ENCODE measurements around the gene RDH16. TPM values are rescaled to one million over a fixed set of nuclear protein-coding genes. Genes with fewer than 3 reads are reported as not detected.

The RDH16 gene
- total RNA-seq, 1 experiment from 2014 or later: 0.16 TPM

DNA sequence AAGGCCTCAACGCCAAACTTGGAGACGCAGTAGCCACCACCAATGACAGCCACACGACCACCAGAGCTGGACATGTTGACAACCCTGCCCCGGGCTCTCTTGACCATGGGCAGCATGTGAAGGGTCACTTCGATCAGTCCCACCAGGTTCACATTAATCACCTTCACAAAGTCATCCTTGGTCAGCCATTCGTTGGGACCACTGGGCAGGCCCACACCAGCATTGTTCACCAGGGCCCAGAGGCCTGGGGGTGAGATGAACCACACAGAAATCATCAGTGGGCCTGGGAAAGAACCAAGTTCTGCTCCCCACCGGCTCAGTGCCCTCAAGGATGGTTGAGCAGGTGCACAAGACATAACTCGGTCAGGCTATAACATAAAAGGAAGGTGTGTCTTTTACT is 27.2 kb downstream of the RDH16 start:
- intact Hi-C loops (cut with micrococcal nuclease): no loop called here
- ChIA-PET POLR2A (no interaction called here), CTCF (no interaction called here)
- no peak for DNase-seq (ENCODE audit: unreplicated experiment)
- TF ChIP-seq, protein P1, sequence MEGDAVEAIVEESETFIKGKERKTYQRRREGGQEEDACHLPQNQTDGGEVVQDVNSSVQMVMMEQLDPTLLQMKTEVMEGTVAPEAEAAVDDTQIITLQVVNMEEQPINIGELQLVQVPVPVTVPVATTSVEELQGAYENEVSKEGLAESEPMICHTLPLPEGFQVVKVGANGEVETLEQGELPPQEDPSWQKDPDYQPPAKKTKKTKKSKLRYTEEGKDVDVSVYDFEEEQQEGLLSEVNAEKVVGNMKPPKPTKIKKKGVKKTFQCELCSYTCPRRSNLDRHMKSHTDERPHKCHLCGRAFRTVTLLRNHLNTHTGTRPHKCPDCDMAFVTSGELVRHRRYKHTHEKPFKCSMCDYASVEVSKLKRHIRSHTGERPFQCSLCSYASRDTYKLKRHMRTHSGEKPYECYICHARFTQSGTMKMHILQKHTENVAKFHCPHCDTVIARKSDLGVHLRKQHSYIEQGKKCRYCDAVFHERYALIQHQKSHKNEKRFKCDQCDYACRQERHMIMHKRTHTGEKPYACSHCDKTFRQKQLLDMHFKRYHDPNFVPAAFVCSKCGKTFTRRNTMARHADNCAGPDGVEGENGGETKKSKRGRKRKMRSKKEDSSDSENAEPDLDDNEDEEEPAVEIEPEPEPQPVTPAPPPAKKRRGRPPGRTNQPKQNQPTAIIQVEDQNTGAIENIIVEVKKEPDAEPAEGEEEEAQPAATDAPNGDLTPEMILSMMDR (IDR thresholded peaks at IDR 0.05; ENCODE audit: unreplicated experiment): no peak
- no peaks in the 10 kb centered on the region for H3K27me3 Mint-ChIP-seq (ENCODE audit: insufficient read depth, unreplicated experiment)
- no TSS peak for BruUV-seq (replicated peaks)
- no peaks in the 10 kb centered on the region for H3K36me3 Mint-ChIP-seq (ENCODE audit: insufficient read depth, unreplicated experiment)
- H3K4me1 Mint-ChIP-seq (ENCODE audit: insufficient read depth, unreplicated experiment): peaks cover 6% of the 10 kb centered on the region
- H3K9me3 Mint-ChIP-seq (ENCODE audit: unreplicated experiment): no peaks in the 10 kb centered on the region
- no peak overlapping the region for H3K4me3 Mint-ChIP-seq (ENCODE audit: unreplicated experiment)
- no peak overlapping the region for H3K27ac Mint-ChIP-seq (ENCODE audit: low read depth, unreplicated experiment)

DNA sequence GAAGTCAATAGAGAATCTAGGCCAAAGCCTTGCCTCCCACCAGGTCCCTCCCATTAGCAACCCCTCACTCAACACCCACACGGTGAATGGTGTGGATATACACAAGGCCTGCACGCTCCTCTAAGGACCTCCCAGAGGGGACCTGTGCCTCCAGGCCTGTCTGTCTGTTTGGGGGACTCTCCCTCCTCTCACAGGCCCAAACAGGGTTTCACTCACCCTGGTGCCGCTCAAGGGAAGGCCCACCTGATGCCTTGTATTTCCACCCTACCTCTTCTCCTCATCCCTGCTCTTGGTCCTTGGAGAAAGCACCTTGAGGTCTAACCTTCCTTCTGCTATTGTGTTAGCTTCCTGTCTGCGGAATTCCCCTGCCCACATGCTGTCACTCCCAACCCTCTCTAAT is 27.6 kb downstream of the RDH16 start:
- TF ChIP-seq, protein P1 (IDR thresholded peaks at IDR 0.05; ENCODE audit: unreplicated experiment): no peak
- H3K27ac Mint-ChIP-seq (ENCODE audit: low read depth, unreplicated experiment): no peak overlapping the region
- DNase-seq (ENCODE audit: unreplicated experiment): no peak
- peaks cover 1% of the 10 kb centered on the region for H3K4me1 Mint-ChIP-seq (ENCODE audit: insufficient read depth, unreplicated experiment)
- no peaks in the 10 kb centered on the region for H3K27me3 Mint-ChIP-seq (ENCODE audit: insufficient read depth, unreplicated experiment)
- ChIA-PET POLR2A (interaction anchor here (0.5 kb wide), 1 partner anchor 290 kb away, joined by 3 read pairs; no protein-coding TSS in a partner anchor), CTCF (interaction anchor here (0.8 kb wide), 1 partner anchor 14 kb away, joined by 3 read pairs; no protein-coding TSS in a partner anchor)
- no peaks in the 10 kb centered on the region for H3K9me3 Mint-ChIP-seq (ENCODE audit: unreplicated experiment)
- no TSS peak for BruUV-seq (replicated peaks)
- intact Hi-C loops (cut with micrococcal nuclease): no loop called here
- H3K36me3 Mint-ChIP-seq (ENCODE audit: insufficient read depth, unreplicated experiment): no peaks in the 10 kb centered on the region
- no peak overlapping the region for H3K4me3 Mint-ChIP-seq (ENCODE audit: unreplicated experiment)

DNA sequence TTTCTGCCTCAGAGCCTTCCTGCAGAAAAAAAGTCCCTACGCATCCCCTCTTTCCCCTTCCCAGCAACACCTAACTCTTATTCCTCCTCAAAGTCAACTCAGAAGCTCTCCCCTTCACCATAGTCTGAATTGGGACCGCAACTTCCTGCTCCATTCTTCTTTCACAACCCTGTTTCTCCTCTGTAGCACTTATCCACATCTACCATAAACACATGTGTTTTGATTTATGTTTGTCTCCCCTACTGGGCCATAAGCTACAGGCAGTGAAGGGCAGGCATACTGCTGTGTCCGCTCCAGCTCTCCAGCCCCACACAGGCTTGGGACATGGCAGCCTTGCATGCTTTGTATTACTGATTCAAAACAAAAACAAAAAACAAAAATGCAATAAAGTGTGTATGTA is 29.1 kb downstream of the RDH16 start:
- Mint-ChIP-seq H3K27ac (ENCODE audit: low read depth, unreplicated experiment) (no peak overlapping the region), H3K4me3 (ENCODE audit: unreplicated experiment) (no peak overlapping the region), H3K4me1 (ENCODE audit: insufficient read depth, unreplicated experiment) (no peaks in the 10 kb centered on the region), H3K36me3 (ENCODE audit: insufficient read depth, unreplicated experiment) (no peaks in the 10 kb centered on the region), H3K27me3 (ENCODE audit: insufficient read depth, unreplicated experiment) (no peaks in the 10 kb centered on the region), H3K9me3 (ENCODE audit: unreplicated experiment) (no peaks in the 10 kb centered on the region)
- POLR2A ChIA-PET: no interaction called here
- TF ChIP-seq, protein P1 (IDR thresholded peaks at IDR 0.05; ENCODE audit: unreplicated experiment): no peak
- intact Hi-C loops (cut with micrococcal nuclease): no loop called here
- DNase-seq (ENCODE audit: unreplicated experiment): no peak
- CTCF ChIA-PET: interaction anchor here (0.6 to 1.1 kb wide), 4 partner anchors 59 to 152 kb away, joined by 3 to 8 read pairs (median 4); no protein-coding TSS in a partner anchor
- no TSS peak for BruUV-seq (replicated peaks)

DNA sequence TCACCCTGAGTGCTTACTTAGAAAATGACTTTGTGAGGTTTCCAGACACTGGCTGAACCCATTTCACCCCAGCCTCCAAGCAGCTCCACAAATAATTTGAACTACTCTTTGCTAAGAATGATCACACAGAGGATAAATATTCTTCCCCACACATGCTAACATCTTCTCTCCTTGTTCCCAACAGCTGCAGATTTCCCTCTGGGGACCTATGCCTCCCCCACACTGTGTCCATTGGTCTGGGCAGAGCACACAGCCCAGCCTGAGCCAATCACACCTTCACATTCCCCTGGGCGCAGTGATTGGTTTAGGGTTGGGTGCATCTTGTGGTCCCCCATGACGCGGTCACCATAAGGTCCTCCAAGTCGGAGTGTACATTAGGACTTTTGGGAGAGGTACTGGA is 30.1 kb downstream of the RDH16 start:
- Mint-ChIP-seq H3K9me3 (ENCODE audit: unreplicated experiment) (no peaks in the 10 kb centered on the region), H3K4me3 (ENCODE audit: unreplicated experiment) (no peak overlapping the region), H3K27ac (ENCODE audit: low read depth, unreplicated experiment) (no peak overlapping the region), H3K4me1 (ENCODE audit: insufficient read depth, unreplicated experiment) (no peaks in the 10 kb centered on the region), H3K36me3 (ENCODE audit: insufficient read depth, unreplicated experiment) (no peaks in the 10 kb centered on the region), H3K27me3 (ENCODE audit: insufficient read depth, unreplicated experiment) (no peaks in the 10 kb centered on the region)
- ChIA-PET POLR2A (interaction anchor here (0.6 kb wide), 1 partner anchor 174 kb away, joined by 3 read pairs; no protein-coding TSS in a partner anchor), CTCF (interaction anchor here (1.0 to 1.1 kb wide), 3 partner anchors 27 to 87 kb away, joined by 3 to 8 read pairs (median 3); no protein-coding TSS in a partner anchor)
- intact Hi-C loops (cut with micrococcal nuclease): no loop called here
- TF ChIP-seq, protein P1 (IDR thresholded peaks at IDR 0.05; ENCODE audit: unreplicated experiment): no peak
- BruUV-seq (replicated peaks): no TSS peak
- DNase-seq (ENCODE audit: unreplicated experiment): no peak

Measured in MCF 10A (cell line).